Liver (tissue), 9 donors: ENCODE measurements around the gene ZNF534. TPM values are rescaled to one million over a fixed set of nuclear protein-coding genes. Genes with fewer than 3 reads are reported as not detected.

Source experiments
- DNase-seq: peaks from one replicate; pipeline ENCODE4 v3.0.0-alpha.2; 2017; ENCODE audit warnings: low spot score
- H3K27ac ChIP-seq, 2 donors: one replicate each; pipeline ENCODE4 v1.7.0; 2013; ENCODE audit warnings: inconsistent platforms in 2 of 2, low read length in 2 of 2, control low read depth in 1 of 2, low read depth in 1 of 2, mild to moderate bottlenecking in 1 of 2
- H3K27me3 ChIP-seq, 4 donors: one replicate each; pipeline versions ENCODE4 v1.6.1 to v1.7.0; 2013; ENCODE audit warnings: low read length in 3 of 4, inconsistent platforms in 1 of 4, mild to moderate bottlenecking in 1 of 4, moderate library complexity in 1 of 4; ENCODE audit not compliant: control insufficient read depth in 4 of 4, insufficient read depth in 4 of 4
- H3K36me3 ChIP-seq, 4 donors: one replicate each; pipeline versions ENCODE4 v1.6.1 to v1.7.0; 2013; ENCODE audit warnings: low read length in 3 of 4, mild to moderate bottlenecking in 3 of 4, low read depth in 1 of 4, moderate library complexity in 1 of 4; ENCODE audit not compliant: control insufficient read depth in 4 of 4, insufficient read depth in 3 of 4
- H3K4me1 ChIP-seq, 4 donors: one replicate each; pipeline versions ENCODE4 v1.6.1 to v1.7.0; 2013; ENCODE audit warnings: low read length in 3 of 4, mild to moderate bottlenecking in 3 of 4, moderate library complexity in 1 of 4; ENCODE audit not compliant: control insufficient read depth in 4 of 4, insufficient read depth in 4 of 4
- H3K4me3 ChIP-seq, 3 donors: one replicate each; pipeline versions ENCODE4 v1.6.1 to v1.7.0; 2013; ENCODE audit warnings: low read length in 3 of 3, control low read depth in 1 of 3, low read depth in 1 of 3, mild to moderate bottlenecking in 1 of 3
- H3K9ac ChIP-seq, 2 donors: one replicate each; pipeline ENCODE4 v1.7.0; 2013; ENCODE audit warnings: low read length in 2 of 2, mild to moderate bottlenecking in 2 of 2, moderate library complexity in 2 of 2, control low read depth in 1 of 2, low read depth in 1 of 2
- H3K9me3 ChIP-seq, 4 donors: one replicate each; pipeline versions ENCODE4 v1.6.1 to v1.7.0; 2013; ENCODE audit warnings: low read length in 3 of 4; ENCODE audit not compliant: control insufficient read depth in 4 of 4
- ATF3 ChIP-seq: IDR thresholded peaks from 2 replicates; pipeline ENCODE4 v1.6.1; 2016; ENCODE audit warnings: antibody characterized with exemption
- CTCF ChIP-seq: fragments of 150-350 bp; IDR thresholded peaks from 2 replicates; pipeline ENCODE4 v1.5.1; 2017; ENCODE audit warnings: improper control_type of control experiment, low read depth, low read length; ENCODE audit not compliant: missing input control
- EGR1 ChIP-seq, 2 donors: IDR thresholded peaks; 2 replicates each; pipeline ENCODE4 v1.6.1; 2016 to 2018; ENCODE audit warnings: antibody characterized with exemption in 2 of 2, low read depth in 2 of 2
- FOXA1 ChIP-seq: IDR thresholded peaks from 2 replicates; pipeline ENCODE4 v1.6.1; 2016; ENCODE audit warnings: antibody characterized with exemption
- FOXA2 ChIP-seq: IDR thresholded peaks from 2 replicates; pipeline ENCODE4 v1.6.1; 2016; ENCODE audit warnings: antibody characterized with exemption
- GABPA ChIP-seq, 2 donors: IDR thresholded peaks in 1 of 2; conservative IDR thresholded peaks in 1 of 2; 2 replicates each; pipeline ENCODE4 v1.6.1; 2016; ENCODE audit warnings: antibody characterized with exemption in 2 of 2, mild to moderate bottlenecking in 1 of 2, moderate library complexity in 1 of 2
- HNF4A ChIP-seq, 2 donors: conservative IDR thresholded peaks; 2 replicates each; pipeline ENCODE4 v1.6.1; 2016; ENCODE audit warnings: antibody characterized with exemption in 2 of 2, mild to moderate bottlenecking in 2 of 2
- HNF4G ChIP-seq: IDR thresholded peaks from 2 replicates; pipeline ENCODE4 v1.6.1; 2016; ENCODE audit warnings: antibody characterized with exemption
- JUND ChIP-seq, 2 donors: IDR thresholded peaks; 2 replicates each; pipeline ENCODE4 v1.6.1; 2016; ENCODE audit warnings: antibody characterized with exemption in 2 of 2
- MAX ChIP-seq: IDR thresholded peaks from 2 replicates; pipeline ENCODE4 v1.6.1; 2016; ENCODE audit warnings: antibody characterized with exemption
- NR2F2 ChIP-seq: IDR thresholded peaks from 2 replicates; pipeline ENCODE4 v1.6.1; 2016; ENCODE audit warnings: antibody characterized with exemption
- RAD21 ChIP-seq, 2 donors: IDR thresholded peaks; 2 replicates each; pipeline ENCODE4 v1.6.1; 2016; ENCODE audit warnings: antibody characterized with exemption in 2 of 2, mild to moderate bottlenecking in 2 of 2
- REST ChIP-seq: IDR thresholded peaks from 2 replicates; pipeline ENCODE4 v1.6.1; 2016; ENCODE audit warnings: antibody characterized with exemption, mild to moderate bottlenecking
- RXRA ChIP-seq, 2 donors: IDR thresholded peaks; 2 replicates each; pipeline ENCODE4 v1.6.1; 2017 to 2018; ENCODE audit warnings: antibody characterized with exemption in 2 of 2, mild to moderate bottlenecking in 1 of 2
- SP1 ChIP-seq: IDR thresholded peaks from 2 replicates; pipeline ENCODE4 v1.6.1; 2018; ENCODE audit warnings: antibody characterized with exemption, mild to moderate bottlenecking
- TAF1 ChIP-seq: conservative IDR thresholded peaks from 2 replicates; pipeline ENCODE4 v1.6.1; 2016; ENCODE audit warnings: antibody characterized with exemption, mild to moderate bottlenecking
- YY1 ChIP-seq: IDR thresholded peaks from 2 replicates; pipeline ENCODE4 v1.6.1; 2016; ENCODE audit warnings: antibody characterized with exemption, mild to moderate bottlenecking
- ZBTB33 ChIP-seq: IDR thresholded peaks from 2 replicates; pipeline ENCODE4 v1.6.1; 2016; ENCODE audit warnings: antibody characterized with exemption
- WGBS: extraction: QIAGEN DNeasy Blood & Tissue Kit; methylation state at CpG from one replicate; pipeline ENCODE4 v1.1.7; 2013; 5-methylcytosine and 5-hydroxymethylcytosine counted together
- polyA plus RNA-seq, 2 donors: library from polyadenylated mRNA; stranded (reverse) in 1 of 2; unstranded in 1 of 2; fragments of 200-250 nt in 1 of 2; fragments of >200 nt in 1 of 2; fragmentation: Nextera tagmentation in 1 of 2; extraction: Ambion mirVana in 1 of 2; gene quantifications; one replicate each; pipeline versions ENCODE4 v1.2.1 to v1.2.3, GENCODE V29; 2013 to 2015
- total RNA-seq, 2 donors: library from RNA; depleted of rRNA; stranded (reverse); fragments of >200 nt; gene quantifications; one replicate each; pipeline ENCODE4 v1.2.3, GENCODE V29; 2014
- donor health status: healthy.
- donor health status: healthy.
- donor health status: healthy.
- donor health status: healthy.
- donor health status: healthy.

The ZNF534 gene
- total and polyA plus RNA-seq, 4 donors = not detected

GRCh38 chr19:52398081-52398441 is 30.9 kb upstream of the ZNF534 start:
- DNase-seq = no peak
- Histone ChIP-seq H3K4me3 (peak overlapping the region; percentile 66 to 87 (median 76)), H3K4me1 (peaks cover 0 to 12% (median 9%) of the 10 kb centered on the region in 4 donors), H3K27me3 (no peaks in the 10 kb centered on the region), H3K9me3 (peaks cover 10 to 53% (median 28%) of the 10 kb centered on the region in 4 donors), H3K9ac (peak overlapping the region in 1 of 2 donors; percentile 1), H3K36me3 (peaks cover 2 to 34% (median 29%) of the 10 kb centered on the region in 4 donors), H3K27ac (peak overlapping the region in 1 of 2 donors; percentile 42)
- TF ChIP-seq SP1 = no peak
- no peak for TF ChIP-seq CTCF
- no peak for TF ChIP-seq HNF4A (conservative IDR thresholded peaks at IDR 0.05)
- TF ChIP-seq ATF3 = no peak
- no peak for TF ChIP-seq RXRA (IDR thresholded peaks at IDR 0.05)
- no peak for TF ChIP-seq HNF4G
- no peak for TF ChIP-seq MAX
- no peak for TF ChIP-seq GABPA (IDR thresholded peaks at IDR 0.05 in 1 of 2, conservative IDR thresholded peaks at IDR 0.05 in 1 of 2)
- no peak for TF ChIP-seq TAF1
- TF ChIP-seq NR2F2 = no peak
- TF ChIP-seq JUND (IDR thresholded peaks at IDR 0.05) = no peak
- no peak for TF ChIP-seq FOXA2
- TF ChIP-seq FOXA1 = no peak
- TF ChIP-seq REST = no peak
- TF ChIP-seq EGR1 (IDR thresholded peaks at IDR 0.05; ENCODE audit: low read depth in 2 of 2) = no peak
- no peak for TF ChIP-seq ZBTB33
- TF ChIP-seq RAD21 (IDR thresholded peaks at IDR 0.05) = no peak
- WGBS = 7% methylated on average over 14 of the region's 14 CpGs

GRCh38 chr19:52410276-52410675 is 18.7 kb upstream of the ZNF534 start:
- Histone ChIP-seq H3K27ac (no peak overlapping the region), H3K27me3 (no peaks in the 10 kb centered on the region), H3K4me3 (peak overlapping the region in 2 of 3 donors; percentile 31 to 67), H3K4me1 (no peaks in the 10 kb centered on the region), H3K9me3 (peaks cover 36 to 80% (median 57%) of the 10 kb centered on the region in 4 donors), H3K9ac (no peak overlapping the region), H3K36me3 (peaks cover 17 to 78% (median 53%) of the 10 kb centered on the region in 4 donors)
- WGBS = 98% methylated on average over 6 of the region's 6 CpGs
- TF ChIP-seq FOXA2 (no peak), CTCF (no peak), MAX (no peak), RXRA (IDR thresholded peaks at IDR 0.05) (no peak), GABPA (IDR thresholded peaks at IDR 0.05 in 1 of 2, conservative IDR thresholded peaks at IDR 0.05 in 1 of 2) (no peak), SP1 (no peak), NR2F2 (no peak), RAD21 (IDR thresholded peaks at IDR 0.05) (no peak), YY1 (no peak), REST (no peak)
- DNase-seq = no peak
